ENCODE results near the gene ANKRD30A.
"Not testable (repeated sequence)": the region's sequence is repeated elsewhere in the genome, so short reads cannot be mapped to it uniquely, and the experiment has no call there.

The ANKRD30A gene

GRCh38 chr10:37125191-37125732, at the start of gene ANKRD30A:
ANKRD30A (plus strand) TSS chr10:37125598; CDS start chr10:37125788, 190 bp downstream.
- DNase-seq: no peak

GRCh38 chr10:37076083-37076482, 49.3 kb upstream of the ANKRD30A start:
- not testable (repeated sequence) for DNase-seq

GRCh38 chr10:37095792-37096573, 29.4 kb upstream of the ANKRD30A start:
- DNase-seq: no peak

DNA sequence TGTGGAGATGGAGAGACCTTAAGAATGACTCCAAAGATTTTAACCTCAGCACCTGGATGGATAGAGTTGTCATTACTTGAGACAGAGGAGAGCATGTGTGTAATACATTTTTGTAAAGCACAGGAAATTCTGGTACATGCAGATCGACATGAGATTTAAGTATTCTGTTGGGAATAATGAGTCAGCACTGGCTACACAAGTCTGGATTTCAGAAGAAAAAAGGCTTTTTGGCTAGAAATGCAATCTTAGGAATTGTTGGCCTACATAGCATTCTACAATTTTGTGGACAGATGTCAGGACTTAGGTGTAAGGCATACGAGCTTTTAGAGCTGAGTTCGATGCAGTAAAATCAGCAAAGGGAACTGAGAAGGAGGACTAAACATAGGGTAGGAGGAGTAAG, 24.1 kb upstream of the ANKRD30A start:
- DNase-seq: no peak

GRCh38 chr10:37109000-37109399, 16.4 kb upstream of the ANKRD30A start:
- no peak for DNase-seq

GRCh38 chr10:37124532-37124931, 866 bp upstream of the ANKRD30A start:
- DNase-seq: no peak

DNA sequence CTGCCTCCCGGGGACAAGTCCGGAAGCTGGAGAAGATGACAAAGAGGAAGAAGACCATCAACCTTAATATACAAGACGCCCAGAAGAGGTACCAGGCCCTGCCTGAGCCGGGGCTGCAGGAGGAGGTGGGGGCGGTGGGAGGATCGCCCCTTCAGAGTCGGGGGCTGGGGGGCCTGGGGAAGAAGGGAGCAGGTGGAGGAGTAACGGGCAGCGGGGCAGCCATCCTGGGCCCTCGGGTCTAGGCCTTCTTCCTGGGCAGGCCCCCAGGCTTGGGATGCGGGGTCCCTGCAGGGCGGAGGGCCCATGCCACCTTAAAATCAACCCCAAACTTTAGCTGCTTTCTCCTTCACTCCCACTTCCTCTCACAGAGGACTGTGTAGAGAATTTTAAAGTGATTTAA, 523 bp downstream of the ANKRD30A start:
- no peak for DNase-seq

DNA sequence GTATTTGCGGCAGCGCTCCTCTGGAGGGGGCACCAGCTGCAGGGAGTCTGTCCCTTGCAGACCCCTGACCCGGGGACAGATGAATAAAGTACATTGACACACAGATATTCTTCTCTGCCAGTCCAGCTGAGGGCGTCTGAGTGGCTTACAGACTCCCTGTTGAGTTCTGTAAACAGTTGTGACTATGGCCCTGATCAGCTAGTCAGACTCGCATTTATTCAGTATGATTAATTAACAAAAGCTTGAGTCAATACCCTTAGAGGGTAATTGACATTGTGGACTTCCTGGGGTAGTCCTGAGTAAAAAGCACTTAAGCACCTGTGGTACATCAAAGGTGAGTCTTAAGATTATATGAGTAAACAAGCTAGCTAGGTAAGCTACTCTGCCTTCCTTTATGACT, 21.0 kb downstream of the ANKRD30A start:
- DNase-seq: no peak

GRCh38 chr10:37162430-37162829, 37.0 kb downstream of the ANKRD30A start:
- not testable (repeated sequence) for DNase-seq

DNA sequence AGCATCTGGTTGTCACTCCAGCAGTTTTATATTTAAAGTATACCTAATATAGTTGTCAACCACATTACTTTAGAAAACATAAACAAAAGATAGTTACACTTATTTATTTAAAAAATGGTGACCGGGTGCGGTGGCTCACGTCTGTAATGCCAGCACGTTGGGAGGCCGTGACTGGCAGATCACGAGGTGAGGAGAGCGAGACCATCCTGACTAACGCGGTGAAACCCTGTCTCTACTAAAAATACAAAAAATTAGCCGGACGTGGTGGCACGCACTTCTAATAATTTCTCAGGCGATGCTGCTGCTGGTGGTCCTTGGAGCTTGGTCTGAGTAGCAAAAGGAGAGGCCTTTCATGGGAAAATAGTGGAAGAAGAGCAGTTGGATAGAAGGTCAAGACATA, 46.5 kb downstream of the ANKRD30A start:
- DNase-seq: not testable (repeated sequence)

GRCh38 chr10:37178296-37178695, 52.9 kb downstream of the ANKRD30A start:
- not testable (repeated sequence) for DNase-seq

- DNase-seq: not testable (repeated sequence)
These were observed 57.3 kb downstream of the ANKRD30A start for GRCh38 chr10:37182719-37183118.

DNA sequence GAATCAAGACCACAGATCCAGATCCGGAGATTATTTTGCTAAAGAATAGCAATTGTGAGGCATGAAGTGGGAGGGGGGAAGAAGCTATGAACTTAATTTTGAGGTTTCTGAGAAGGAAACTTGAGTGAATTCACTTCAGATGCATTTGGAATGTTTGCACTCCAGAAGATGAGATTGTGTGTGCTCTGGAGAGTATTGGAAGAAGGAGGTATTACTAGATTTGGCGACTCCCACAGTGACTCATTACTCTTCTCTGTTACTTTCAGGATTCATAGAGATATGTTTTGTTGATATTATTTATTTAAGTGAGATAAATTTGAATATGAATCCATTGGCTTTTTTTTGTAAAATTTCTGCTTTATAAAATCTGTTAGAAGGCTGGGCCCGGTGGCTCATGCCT, 80.7 kb downstream of the ANKRD30A start:
- DNase-seq: no peak

DNA sequence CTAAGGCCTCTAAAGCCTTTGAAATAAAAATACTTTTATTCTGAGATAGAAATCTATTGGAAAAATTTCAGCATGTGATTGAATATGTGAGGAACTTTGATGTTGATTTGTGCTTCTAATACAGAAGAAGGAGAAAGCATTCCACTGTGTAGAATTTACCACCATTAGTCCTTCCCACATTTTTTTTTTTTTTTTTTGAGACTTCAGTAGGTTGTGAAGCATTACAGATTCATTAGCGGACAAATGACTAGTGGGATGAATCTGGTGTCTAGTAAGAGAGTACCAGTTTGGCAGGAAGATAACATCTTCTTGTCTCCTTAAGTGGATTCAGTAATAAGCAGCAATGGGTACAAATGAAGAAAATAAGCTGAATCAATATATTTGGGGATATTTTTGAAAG, 95.5 kb downstream of the ANKRD30A start:
- DNase-seq: no peak

DNA sequence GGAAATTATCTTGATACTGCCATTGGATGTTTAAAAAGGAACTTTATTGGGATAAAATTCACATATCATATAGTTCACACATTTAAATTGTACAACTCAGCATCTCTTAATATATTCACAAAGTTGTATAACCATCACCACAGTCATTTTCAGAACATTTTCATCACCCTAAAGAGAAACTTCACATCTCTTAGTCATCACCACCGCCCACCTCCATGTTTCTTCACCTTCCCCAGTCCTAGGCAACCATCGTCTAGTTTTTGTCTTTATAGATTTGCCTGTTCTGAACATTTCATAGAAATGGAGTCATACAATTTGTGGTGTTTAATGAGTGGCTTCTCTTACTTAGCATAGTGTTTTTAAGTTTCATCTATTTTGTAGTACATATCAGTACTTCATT, 96.6 kb downstream of the ANKRD30A start:
- DNase-seq: no peak

GRCh38 chr10:37225163-37225562, 99.8 kb downstream of the ANKRD30A start:
- DNase-seq: no peak

DNA sequence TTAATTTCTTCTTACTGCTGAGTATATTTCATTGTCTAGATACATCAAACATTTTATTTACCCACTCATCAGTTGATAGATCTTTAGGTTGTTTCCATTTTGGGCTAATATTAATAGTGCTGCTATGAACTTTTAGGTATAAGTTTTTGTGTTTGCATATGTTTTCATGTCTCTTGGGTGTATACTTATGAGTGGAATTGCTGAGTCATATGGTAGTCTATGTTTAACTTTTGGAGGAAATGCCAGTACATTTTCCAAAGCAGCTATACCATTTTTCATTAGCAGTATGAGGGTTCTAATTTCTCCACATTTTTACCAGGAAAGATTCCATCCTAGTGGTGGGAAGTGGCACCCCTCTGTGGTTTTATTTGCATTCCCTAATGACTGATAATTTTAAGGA, 101.1 kb downstream of the ANKRD30A start:
- no peak for DNase-seq

- no peak for DNase-seq
These were observed 109.3 kb downstream of the ANKRD30A start for GRCh38 chr10:37234692-37235091.

- DNase-seq: no peak
These were observed 110.7 kb downstream of the ANKRD30A start for GRCh38 chr10:37236093-37236492.

GRCh38 chr10:37240223-37240622, 114.8 kb downstream of the ANKRD30A start:
- no peak for DNase-seq

- DNase-seq: no peak
These were observed 121.2 kb downstream of the ANKRD30A start for GRCh38 chr10:37246637-37247036.

DNA sequence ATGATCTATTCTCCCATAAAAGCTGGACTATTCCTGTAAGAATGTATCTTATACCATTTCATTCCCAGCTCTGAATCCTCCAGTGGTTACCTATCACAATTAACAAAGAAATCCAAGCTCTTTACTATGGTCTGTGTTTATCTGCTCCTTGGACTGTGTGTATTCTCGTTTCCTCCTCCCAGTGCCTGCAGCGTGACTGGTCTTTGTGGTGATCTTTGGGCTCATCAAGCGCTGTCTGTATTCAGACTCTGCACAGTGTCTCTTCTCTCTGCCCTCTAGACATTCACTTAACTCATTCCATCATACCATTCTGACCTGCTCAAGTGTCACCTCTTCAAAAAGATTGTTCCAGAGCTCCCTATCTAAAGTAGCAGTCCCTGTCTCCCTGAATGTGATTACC, 130.4 kb downstream of the ANKRD30A start:
- DNase-seq: not testable (repeated sequence)

DNA sequence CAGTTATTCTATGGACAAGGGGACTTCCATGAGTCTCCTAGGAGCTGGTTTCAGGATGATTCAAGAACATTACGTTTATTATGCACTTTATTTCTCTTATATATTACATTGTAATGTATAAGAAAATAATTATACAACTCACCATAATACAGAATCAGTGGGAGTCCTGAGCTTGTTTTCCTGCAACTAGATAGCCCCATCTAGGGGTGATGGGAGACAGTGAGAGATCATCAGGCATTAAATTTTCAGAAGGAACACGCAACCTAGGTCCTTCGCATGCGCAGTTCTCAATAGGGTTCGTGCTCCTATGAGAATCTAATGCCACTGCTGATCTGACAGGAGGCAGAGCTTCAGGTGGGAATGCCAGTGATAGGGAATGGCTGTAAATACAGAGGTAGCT, 137.9 kb downstream of the ANKRD30A start:
- DNase-seq: no peak

DNA sequence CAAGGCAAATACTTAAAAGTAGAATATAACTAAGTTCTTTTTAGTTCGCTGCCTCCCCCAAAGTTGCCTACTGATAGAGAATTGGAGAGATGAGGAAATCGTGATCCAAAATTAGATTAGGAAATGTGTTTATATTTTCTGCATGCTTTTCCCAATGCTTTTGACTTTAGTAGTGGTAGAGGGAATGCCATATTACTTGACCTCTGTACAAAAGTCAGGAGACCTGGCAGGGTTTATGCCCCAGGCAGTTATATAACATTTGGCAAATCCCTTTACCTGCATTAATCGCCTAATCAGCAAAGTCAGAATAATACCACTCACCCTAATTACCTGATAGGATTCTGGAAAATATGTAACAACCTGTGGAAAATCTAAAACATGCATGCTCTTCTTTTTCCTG, 142.9 kb downstream of the ANKRD30A start:
- DNase-seq: no peak

All from stimulated activated naive CD4-positive, alpha-beta T cell (primary cell).